GM23338 (cell line): ENCODE results near the gene ATOH7. TPM values are rescaled to one million over a fixed set of nuclear protein-coding genes. Genes with fewer than 3 reads are reported as not detected.

Experiments used
- ATAC-seq: fragments of 200-7000 bp; cut with Tn5 transposase; 3 replicates; pipeline ENCODE4 v1.9.1; 2020
- DNase-seq: peaks from one replicate; pipeline ENCODE4 v3.0.0-alpha.2; 2015; ENCODE audit warnings: low spot score
- H2AFZ ChIP-seq: fragments of 200-600 bp; sonication (generic); 2 replicates; pipeline ENCODE4 v1.8.0; 2016; ENCODE audit warnings: antibody characterized with exemption, mild to moderate bottlenecking, moderate library complexity
- H3F3A ChIP-seq: fragments of 200-600 bp; sonication (generic); replicated peaks from 2 replicates; pipeline ENCODE4 v1.8.0; 2017; ENCODE audit warnings: antibody characterized with exemption, mixed run types, low read depth
- H3K27ac ChIP-seq: fragments of 200-600 bp; sonication (generic); 2 replicates; pipeline ENCODE4 v1.6.1; 2016; ENCODE audit warnings: low read depth
- H3K27me3 ChIP-seq: fragments of 200-600 bp; sonication (generic); 2 replicates; pipeline ENCODE4 v1.8.0; 2016; ENCODE audit warnings: mild to moderate bottlenecking, mixed run types, moderate library complexity; ENCODE audit not compliant: insufficient read depth
- H3K36me3 ChIP-seq: fragments of 200-600 bp; sonication (generic); 2 replicates; pipeline ENCODE4 v1.8.0; 2016; ENCODE audit warnings: mild to moderate bottlenecking; ENCODE audit not compliant: insufficient read depth
- H3K4me1 ChIP-seq: fragments of 200-600 bp; sonication (generic); 2 replicates; pipeline ENCODE4 v1.8.0; 2016; ENCODE audit warnings: mild to moderate bottlenecking, moderate library complexity; ENCODE audit not compliant: insufficient read depth
- H3K4me2 ChIP-seq: fragments of 200-600 bp; sonication (generic); 2 replicates; pipeline ENCODE4 v1.7.1; 2017; ENCODE audit warnings: mixed run types
- H3K4me3 ChIP-seq: fragments of 200-600 bp; sonication (generic); 2 replicates; pipeline ENCODE4 v1.6.1; 2016; ENCODE audit warnings: mixed run types
- H3K79me2 ChIP-seq: fragments of 200-600 bp; sonication (generic); replicated peaks from 2 replicates; pipeline ENCODE4 v1.8.0; 2017; ENCODE audit warnings: mild to moderate bottlenecking; ENCODE audit not compliant: insufficient read depth
- H3K9me2 ChIP-seq: fragments of 200-600 bp; sonication (generic); 2 replicates; pipeline ENCODE4 v1.8.0; 2017; ENCODE audit not compliant: insufficient read depth
- H4K20me1 ChIP-seq: fragments of 200-600 bp; sonication (generic); replicated peaks from 2 replicates; pipeline ENCODE4 v1.8.0; 2017; ENCODE audit warnings: mild to moderate bottlenecking; ENCODE audit not compliant: insufficient read depth
- H3K27ac Mint-ChIP-seq: 2 replicates; pipeline ENCODE4 v1.8.0; 2020; ENCODE audit warnings: inconsistent platforms, mild to moderate bottlenecking, moderate library complexity, mixed read lengths
- H3K27me3 Mint-ChIP-seq: 3 replicates; pipeline ENCODE4 v1.8.0; 2022; ENCODE audit warnings: low read depth, mild to moderate bottlenecking, moderate library complexity, mixed read lengths, inconsistent platforms; ENCODE audit not compliant: insufficient read depth, poor library complexity
- H3K36me3 Mint-ChIP-seq: 3 replicates; pipeline ENCODE4 v1.8.0; 2021; ENCODE audit warnings: low read depth, mild to moderate bottlenecking, inconsistent platforms, moderate library complexity, mixed read lengths
- H3K4me1 Mint-ChIP-seq: 3 replicates; pipeline ENCODE4 v1.8.0; 2020; ENCODE audit warnings: mild to moderate bottlenecking, inconsistent platforms, mixed read lengths
- H3K4me3 Mint-ChIP-seq: 3 replicates; pipeline ENCODE4 v1.8.0; 2021; ENCODE audit warnings: moderate library complexity, mild to moderate bottlenecking, inconsistent platforms, mixed read lengths
- H3K9me3 Mint-ChIP-seq: 3 replicates; pipeline ENCODE4 v1.8.0; 2020; ENCODE audit warnings: moderate library complexity, mild to moderate bottlenecking, inconsistent platforms, mixed read lengths
- CREB1 ChIP-seq: fragments of 250-450 bp; sonication (Bioruptor Pico); IDR thresholded peaks from 2 replicates; pipeline ENCODE4 v1.5.0; 2020; ENCODE audit warnings: low read depth, mild to moderate bottlenecking, moderate library complexity
- EZH2phosphoT487 ChIP-seq: fragments of 200-600 bp; sonication (generic); IDR thresholded peaks from one replicate; pipeline ENCODE4 v1.8.1; 2018; ENCODE audit warnings: antibody characterized with exemption; ENCODE audit not compliant: unreplicated experiment
- POLR2AphosphoS5 ChIP-seq: IDR thresholded peaks from 2 replicates; pipeline ENCODE4 v1.6.1; 2016; ENCODE audit warnings: antibody characterized with exemption, low read depth
- STAT1 ChIP-seq: IDR thresholded peaks from one replicate; pipeline ENCODE4 v1.6.1; 2016; ENCODE audit warnings: antibody characterized with exemption; ENCODE audit not compliant: unreplicated experiment
- ZNF114 ChIP-seq: fragments of 250-450 bp; sonication (Bioruptor Pico); IDR thresholded peaks from 2 replicates; pipeline ENCODE4 v1.5.0; 2020; ENCODE audit warnings: mild to moderate bottlenecking, moderate library complexity
- polyA plus RNA-seq: library from polyadenylated mRNA; unstranded; fragments of >200 nt; fragmentation: Nextera tagmentation; extraction: Ambion mirVana; gene quantifications from 2 replicates; pipeline ENCODE4 v1.2.1, GENCODE V29; 2016
- total RNA-seq: library from RNA; depleted of rRNA; stranded (reverse); fragments of >200 nt; shearing (Covaris generic); gene quantifications from 2 replicates; pipeline ENCODE4 v1.2.3, GENCODE V29; 2014
- TF ChIP-seq, protein P1 (sequence below), 2 experiments: fragments of 200-600 bp in 1 of 2; sonication (generic) in 1 of 2; conservative IDR thresholded peaks; 2 replicates each; pipeline versions ENCODE4 v1.5.1 to v1.6.1; 2016 to 2017; ENCODE audit warnings: antibody characterized with exemption in 2 of 2, low read depth in 2 of 2, mild to moderate bottlenecking in 2 of 2, moderate library complexity in 1 of 2
- TF ChIP-seq, protein P2 (sequence below): IDR thresholded peaks from one replicate; pipeline ENCODE4 v1.6.1; 2018; ENCODE audit warnings: antibody characterized with exemption; ENCODE audit not compliant: unreplicated experiment
- TF ChIP-seq, protein P3 (sequence below): IDR thresholded peaks from 2 replicates; pipeline ENCODE4 v1.6.1; 2016; ENCODE audit warnings: antibody characterized with exemption

The ATOH7 gene
- total and polyA plus RNA-seq, 2 experiments from 2014 or later = 0.23 to 1.2 TPM

DNA sequence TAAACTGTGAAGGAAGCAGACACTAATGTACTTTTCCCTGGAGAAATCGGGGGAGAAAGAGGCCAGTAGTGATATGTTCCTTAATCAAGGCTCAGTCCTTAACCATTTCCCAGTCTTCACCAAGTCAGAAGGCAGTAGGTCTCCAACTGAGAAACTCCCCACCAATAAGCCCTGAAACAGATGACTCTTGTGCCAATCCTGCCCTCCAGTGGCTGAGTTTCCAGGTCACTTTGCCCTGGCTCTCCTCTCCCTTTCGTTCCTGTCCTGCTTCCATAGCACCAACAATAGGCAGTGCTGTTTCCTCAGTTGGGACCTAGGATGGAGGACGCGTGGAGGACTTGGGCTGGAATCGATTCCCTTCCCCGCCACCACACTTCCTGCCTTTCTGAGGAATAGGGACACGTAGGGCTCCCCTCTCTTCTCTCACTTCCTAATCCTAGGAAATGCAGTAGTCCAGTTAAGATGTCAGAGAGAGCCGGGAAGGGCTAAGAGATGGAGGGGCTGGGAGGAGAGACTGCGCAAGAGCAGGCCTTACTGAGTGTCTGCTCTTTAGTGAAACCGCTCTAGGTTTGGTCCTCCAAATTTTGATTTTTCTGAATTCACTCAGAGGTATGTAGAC is 23.4 kb downstream of the ATOH7 start:
- H3K27me3 Mint-ChIP-seq = peaks cover 12% of the 10 kb centered on the region
- ATAC-seq (peak; percentile 97), DNase-seq (peak; percentile 96)
- Histone ChIP-seq H3K79me2 (no peaks in the 10 kb centered on the region), H3K36me3 (no peaks in the 10 kb centered on the region), H3K4me1 (no peaks in the 10 kb centered on the region), H3K4me2 (no peak overlapping the region), H3K4me3 (no peak overlapping the region), H3K27me3 (no peaks in the 10 kb centered on the region), H3F3A (no peaks in the 10 kb centered on the region), H2AFZ (peak overlapping the region; percentile 63), H3K27ac (no peak overlapping the region), H4K20me1 (no peaks in the 10 kb centered on the region), H3K9me2 (no peaks in the 10 kb centered on the region)
- TF ChIP-seq POLR2AphosphoS5 (no peak), EZH2phosphoT487 (no peak), STAT1 (no peak), CREB1 (no peak), ZNF114 (CRISPR knock-in tag) (no peak)
- TF ChIP-seq, protein P1, sequence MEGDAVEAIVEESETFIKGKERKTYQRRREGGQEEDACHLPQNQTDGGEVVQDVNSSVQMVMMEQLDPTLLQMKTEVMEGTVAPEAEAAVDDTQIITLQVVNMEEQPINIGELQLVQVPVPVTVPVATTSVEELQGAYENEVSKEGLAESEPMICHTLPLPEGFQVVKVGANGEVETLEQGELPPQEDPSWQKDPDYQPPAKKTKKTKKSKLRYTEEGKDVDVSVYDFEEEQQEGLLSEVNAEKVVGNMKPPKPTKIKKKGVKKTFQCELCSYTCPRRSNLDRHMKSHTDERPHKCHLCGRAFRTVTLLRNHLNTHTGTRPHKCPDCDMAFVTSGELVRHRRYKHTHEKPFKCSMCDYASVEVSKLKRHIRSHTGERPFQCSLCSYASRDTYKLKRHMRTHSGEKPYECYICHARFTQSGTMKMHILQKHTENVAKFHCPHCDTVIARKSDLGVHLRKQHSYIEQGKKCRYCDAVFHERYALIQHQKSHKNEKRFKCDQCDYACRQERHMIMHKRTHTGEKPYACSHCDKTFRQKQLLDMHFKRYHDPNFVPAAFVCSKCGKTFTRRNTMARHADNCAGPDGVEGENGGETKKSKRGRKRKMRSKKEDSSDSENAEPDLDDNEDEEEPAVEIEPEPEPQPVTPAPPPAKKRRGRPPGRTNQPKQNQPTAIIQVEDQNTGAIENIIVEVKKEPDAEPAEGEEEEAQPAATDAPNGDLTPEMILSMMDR (conservative IDR thresholded peaks at IDR 0.05; ENCODE audit: low read depth in 2 of 2) = peak; percentile 81 to 100
- TF ChIP-seq, protein P2, sequence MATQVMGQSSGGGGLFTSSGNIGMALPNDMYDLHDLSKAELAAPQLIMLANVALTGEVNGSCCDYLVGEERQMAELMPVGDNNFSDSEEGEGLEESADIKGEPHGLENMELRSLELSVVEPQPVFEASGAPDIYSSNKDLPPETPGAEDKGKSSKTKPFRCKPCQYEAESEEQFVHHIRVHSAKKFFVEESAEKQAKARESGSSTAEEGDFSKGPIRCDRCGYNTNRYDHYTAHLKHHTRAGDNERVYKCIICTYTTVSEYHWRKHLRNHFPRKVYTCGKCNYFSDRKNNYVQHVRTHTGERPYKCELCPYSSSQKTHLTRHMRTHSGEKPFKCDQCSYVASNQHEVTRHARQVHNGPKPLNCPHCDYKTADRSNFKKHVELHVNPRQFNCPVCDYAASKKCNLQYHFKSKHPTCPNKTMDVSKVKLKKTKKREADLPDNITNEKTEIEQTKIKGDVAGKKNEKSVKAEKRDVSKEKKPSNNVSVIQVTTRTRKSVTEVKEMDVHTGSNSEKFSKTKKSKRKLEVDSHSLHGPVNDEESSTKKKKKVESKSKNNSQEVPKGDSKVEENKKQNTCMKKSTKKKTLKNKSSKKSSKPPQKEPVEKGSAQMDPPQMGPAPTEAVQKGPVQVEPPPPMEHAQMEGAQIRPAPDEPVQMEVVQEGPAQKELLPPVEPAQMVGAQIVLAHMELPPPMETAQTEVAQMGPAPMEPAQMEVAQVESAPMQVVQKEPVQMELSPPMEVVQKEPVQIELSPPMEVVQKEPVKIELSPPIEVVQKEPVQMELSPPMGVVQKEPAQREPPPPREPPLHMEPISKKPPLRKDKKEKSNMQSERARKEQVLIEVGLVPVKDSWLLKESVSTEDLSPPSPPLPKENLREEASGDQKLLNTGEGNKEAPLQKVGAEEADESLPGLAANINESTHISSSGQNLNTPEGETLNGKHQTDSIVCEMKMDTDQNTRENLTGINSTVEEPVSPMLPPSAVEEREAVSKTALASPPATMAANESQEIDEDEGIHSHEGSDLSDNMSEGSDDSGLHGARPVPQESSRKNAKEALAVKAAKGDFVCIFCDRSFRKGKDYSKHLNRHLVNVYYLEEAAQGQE = peak; percentile 11
- H3K27ac Mint-ChIP-seq = no peak overlapping the region
- no peak overlapping the region for H3K4me3 Mint-ChIP-seq
- no peaks in the 10 kb centered on the region for H3K36me3 Mint-ChIP-seq
- H3K9me3 Mint-ChIP-seq = no peaks in the 10 kb centered on the region
- H3K4me1 Mint-ChIP-seq = peaks cover 7% of the 10 kb centered on the region

DNA sequence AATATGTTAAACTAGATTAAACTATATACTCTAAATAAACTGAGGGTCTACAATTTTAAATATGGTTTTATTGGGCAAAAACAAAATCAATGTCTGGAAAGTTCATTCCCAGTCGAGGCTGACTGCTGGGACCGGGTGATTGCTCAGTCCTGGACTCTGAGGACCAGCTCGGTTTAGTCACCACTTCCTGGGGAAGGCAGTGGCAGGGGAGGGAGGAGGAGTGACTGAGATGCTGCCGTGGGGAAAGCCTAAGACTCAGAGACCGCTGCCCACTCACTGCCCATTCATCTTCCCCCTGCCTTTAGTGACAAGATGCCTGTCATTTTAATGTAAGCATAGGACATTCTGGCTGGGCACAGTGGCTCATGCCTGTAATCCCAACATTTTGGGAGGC is 29.0 kb downstream of the ATOH7 start:
- Mint-ChIP-seq H3K4me3 (no peak overlapping the region), H3K27ac (no peak overlapping the region), H3K9me3 (no peaks in the 10 kb centered on the region), H3K27me3 (peaks cover 7% of the 10 kb centered on the region), H3K36me3 (no peaks in the 10 kb centered on the region), H3K4me1 (no peaks in the 10 kb centered on the region)
- no peak for DNase-seq
- no peaks in the 10 kb centered on the region for H3F3A ChIP-seq
- no peak for ATAC-seq
- TF ChIP-seq, protein P3, sequence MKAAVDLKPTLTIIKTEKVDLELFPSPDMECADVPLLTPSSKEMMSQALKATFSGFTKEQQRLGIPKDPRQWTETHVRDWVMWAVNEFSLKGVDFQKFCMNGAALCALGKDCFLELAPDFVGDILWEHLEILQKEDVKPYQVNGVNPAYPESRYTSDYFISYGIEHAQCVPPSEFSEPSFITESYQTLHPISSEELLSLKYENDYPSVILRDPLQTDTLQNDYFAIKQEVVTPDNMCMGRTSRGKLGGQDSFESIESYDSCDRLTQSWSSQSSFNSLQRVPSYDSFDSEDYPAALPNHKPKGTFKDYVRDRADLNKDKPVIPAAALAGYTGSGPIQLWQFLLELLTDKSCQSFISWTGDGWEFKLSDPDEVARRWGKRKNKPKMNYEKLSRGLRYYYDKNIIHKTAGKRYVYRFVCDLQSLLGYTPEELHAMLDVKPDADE = no peak
- TF ChIP-seq POLR2AphosphoS5 = no peak
- no peak overlapping the region for H2AFZ ChIP-seq
- no peaks in the 10 kb centered on the region for H3K4me1 ChIP-seq
- H3K36me3 ChIP-seq = no peaks in the 10 kb centered on the region
- H3K79me2 ChIP-seq = no peaks in the 10 kb centered on the region
- no peaks in the 10 kb centered on the region for H3K9me2 ChIP-seq
- no peak overlapping the region for H3K4me2 ChIP-seq
- no peaks in the 10 kb centered on the region for H4K20me1 ChIP-seq
- no peaks in the 10 kb centered on the region for H3K27me3 ChIP-seq
- H3K27ac ChIP-seq = no peak overlapping the region
- no peak overlapping the region for H3K4me3 ChIP-seq
